T-helper 22 cell (primary cell): ENCODE measurements around the gene LINC01488.

Experiments
- DNase-seq: peaks from one replicate; pipeline ENCODE4 v3.0.0-alpha.2; 2020; ENCODE audit warnings: low read depth

The LINC01488 gene

DNA sequence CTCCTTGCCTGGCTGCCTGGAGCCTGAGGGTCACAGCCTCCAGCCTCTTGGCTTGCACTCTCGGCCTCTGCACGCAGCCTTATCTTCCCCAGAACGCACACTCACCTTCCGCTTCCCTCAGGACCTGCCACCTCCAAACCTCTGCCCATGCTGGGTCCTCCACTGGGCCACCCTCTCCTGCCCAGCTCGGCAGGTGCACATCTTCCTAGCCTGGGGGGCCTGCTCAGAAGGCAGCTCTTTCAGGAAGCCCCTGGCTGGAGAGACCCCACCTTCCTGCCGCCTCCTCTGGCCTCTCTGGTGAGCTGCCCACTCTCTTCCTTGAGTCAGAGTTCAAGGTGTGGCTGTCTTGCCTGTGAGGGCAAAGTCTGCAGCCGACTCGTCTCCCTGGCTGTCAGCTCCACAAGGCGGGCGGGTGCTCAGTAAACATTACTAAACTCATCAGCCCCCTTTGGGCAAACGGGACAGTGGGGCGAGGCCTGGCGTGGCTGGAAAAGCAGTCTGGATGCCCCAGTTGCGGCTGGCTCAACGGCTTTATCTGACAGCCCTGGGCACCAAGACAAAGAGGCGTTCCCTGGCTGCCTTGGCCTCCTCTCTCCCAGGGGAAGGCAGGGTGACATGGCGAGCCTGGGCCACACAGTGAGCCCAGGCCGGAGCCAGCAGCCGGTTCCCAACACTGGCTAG lies 1.7 kb upstream of the LINC01488 start:
- DNase-seq, result no peak

DNA sequence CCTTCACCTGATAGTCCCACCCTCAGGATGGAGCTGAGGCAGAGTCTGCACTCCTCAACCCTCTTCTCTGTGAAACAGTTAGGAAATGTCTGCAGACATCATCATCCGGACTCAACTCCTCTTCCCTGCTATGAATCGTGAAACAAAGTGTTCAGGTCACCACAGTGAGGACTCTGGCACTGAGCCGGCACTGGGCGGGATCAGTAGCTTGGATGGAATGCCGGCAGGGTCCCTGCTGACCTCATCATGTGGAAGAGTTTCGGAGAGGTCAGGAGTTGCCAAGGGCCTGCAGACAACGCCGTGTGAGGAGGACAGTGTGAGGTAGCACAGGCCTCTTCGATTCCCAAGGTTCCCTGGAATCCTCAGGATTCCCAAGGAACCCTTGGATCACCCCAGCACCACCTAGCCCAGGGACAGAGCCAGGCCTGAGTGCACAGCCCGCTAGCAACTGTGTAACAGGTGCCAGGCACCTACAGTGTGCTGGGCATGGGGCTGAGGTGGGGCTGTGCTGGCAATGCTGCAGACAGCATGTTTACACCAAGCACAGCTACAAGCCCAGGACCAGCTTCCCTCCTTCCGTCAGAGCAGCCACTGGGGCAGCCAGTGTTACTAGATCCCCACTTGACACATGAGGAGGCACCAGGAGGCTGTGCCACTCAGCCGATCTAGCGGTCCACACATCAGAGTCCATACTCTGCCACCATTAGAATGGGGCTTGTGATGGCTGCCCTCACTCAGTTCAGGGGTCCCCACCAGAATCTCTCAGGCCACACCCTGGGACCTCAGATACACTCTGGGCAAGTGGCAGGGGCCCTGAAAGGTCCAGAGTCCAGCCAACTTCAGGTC lies 693 bp upstream of the LINC01488 start:
- no peak for DNase-seq

DNA sequence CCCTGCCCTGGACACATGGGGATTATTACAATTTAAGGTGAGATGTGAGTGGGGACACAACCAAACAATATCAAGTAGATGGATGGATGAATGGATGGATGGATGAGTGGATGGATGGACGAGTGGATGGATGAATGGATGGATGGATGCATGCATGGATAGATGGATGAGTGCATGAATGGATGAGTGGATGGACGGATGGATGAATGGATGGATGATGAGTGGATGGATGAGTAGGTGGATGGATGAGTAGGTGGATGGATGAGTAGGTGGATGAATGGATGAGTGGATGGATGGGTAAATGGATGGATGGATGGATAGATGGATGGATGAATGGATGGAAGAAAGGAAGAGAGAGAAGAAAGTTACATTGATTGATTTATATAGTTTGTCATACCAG lies 859 bp downstream of the LINC01488 start:
- no peak for DNase-seq

DNA sequence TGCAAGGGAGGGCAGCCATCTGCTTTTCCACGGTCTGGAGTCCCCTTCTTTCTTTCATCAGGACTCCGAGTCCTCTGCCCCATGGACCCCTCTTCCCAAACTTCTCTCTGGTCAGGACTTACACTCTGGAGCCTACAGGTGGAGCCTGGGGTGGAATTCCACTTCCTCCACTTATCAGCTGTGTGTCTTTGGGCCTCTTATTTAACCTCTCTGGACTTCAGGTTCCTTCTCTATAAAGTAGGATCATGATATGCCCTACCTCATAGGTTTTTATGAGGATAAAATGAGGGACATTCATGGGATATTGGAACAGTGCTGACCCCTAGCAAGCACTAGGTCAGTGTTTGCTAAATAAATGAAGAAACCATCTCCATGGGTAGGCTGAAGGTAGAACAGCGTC lies 1.7 kb downstream of the LINC01488 start:
- DNase-seq, result no peak

DNA sequence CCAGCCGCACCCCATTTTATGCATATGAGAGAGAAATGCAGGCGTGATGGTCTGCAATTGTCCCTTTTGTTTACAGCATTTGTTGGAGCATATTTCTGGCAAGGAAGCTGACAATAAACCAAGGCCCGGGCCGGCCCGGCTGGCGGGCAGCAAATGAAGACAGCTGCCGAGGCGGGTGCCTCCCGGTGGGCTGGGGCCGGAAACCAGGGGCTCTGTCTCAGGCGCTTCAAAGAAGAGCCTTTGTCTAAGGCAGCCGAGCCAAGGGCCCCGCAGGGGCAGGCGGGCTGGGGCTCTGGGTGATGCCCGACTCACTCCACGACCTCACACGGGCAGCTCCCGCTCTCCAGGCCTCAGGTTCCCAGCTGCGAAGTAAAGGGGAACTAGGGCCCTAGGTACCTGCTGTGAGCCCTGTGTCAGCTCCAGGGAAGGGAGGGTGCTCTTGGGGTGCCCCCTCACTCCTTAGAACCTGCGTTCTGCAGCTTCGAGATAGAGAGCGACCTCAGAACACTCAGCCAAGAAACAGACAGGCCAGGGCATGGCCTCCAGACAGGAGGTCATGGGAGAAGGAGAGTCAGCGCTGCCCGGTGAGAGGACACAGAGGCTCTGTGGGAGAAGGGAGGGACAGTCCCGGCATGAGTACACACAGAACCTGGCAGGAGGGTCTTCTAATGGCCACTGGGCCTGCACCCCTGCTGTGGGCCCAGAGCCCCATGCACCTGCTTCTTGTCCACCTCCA lies 2.4 kb downstream of the LINC01488 start:
- DNase-seq, result no peak

DNA sequence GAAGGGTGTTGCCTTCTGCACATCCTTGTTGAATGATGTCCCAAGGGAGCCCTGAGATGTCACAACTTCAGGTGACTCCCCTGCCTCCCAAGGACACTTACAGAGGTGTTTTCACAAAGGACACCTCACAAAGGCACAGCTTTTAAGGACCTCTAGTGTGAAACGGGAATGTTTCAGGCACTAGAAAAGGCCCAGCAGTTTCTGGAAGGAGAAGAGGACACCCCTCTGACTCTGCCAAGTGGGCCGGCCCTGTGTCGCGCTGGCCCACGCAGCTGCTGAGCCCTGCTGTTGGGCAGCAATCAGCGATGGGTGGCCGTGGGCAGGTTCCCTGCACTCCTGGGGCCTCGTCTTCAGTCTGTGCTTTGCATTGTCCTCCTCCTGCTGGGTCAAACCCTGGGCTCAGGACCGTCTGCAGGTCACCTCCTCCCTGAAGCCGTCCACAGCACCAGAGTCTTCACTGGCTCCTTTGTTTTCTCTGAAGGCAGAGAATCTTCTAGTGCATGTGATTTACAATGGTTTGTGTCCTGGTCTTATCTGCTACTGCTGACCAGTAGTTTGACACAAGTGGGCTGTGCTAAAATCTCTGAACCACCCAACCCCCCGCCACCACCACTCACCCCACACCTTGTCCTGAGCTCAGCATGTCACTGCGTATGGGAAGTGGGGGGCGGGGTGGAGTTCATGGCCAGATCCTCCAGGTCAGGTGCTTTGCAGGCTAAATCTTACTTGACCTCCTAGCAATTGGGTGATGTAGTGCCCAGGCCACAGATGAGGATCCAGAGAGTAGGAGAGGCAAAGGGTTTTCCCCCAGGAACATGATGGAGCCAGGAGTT lies 3.2 kb downstream of the LINC01488 start:
- DNase-seq, result no peak

DNA sequence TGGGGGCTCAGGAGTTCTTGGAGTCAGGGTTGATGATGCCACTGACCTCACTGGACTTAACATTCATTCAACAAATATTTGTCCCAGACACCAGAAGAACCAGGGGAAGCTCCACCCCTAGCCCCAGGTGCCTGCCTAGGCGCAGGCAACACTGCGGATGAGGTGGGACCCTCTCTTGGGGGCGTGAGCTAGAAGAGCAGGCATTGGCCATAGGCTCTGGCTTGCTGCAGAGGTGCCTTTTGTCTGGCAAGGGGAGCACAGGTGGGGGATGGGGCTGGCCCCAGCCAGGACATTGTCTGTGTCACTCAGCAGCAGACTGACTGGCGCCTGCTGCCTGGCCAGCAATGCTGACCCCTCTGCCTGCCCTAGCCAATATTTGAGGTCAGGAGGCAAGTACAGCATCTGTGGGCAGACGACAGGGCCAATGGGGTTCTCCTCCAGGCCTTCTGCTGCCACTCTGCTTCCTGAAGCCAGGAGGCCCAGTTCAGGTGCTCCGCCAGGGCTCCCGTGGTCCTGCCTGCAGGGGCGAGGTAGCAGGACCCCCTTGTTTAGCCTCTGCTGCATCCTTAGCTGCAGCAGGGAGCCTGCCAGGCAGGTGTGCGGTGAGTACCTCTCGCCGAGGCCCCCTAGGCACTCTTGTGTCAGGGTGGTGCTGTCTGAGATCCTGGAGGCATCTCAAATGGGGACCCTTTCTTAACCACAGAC lies 4.0 kb downstream of the LINC01488 start:
- DNase-seq, result no peak

DNA sequence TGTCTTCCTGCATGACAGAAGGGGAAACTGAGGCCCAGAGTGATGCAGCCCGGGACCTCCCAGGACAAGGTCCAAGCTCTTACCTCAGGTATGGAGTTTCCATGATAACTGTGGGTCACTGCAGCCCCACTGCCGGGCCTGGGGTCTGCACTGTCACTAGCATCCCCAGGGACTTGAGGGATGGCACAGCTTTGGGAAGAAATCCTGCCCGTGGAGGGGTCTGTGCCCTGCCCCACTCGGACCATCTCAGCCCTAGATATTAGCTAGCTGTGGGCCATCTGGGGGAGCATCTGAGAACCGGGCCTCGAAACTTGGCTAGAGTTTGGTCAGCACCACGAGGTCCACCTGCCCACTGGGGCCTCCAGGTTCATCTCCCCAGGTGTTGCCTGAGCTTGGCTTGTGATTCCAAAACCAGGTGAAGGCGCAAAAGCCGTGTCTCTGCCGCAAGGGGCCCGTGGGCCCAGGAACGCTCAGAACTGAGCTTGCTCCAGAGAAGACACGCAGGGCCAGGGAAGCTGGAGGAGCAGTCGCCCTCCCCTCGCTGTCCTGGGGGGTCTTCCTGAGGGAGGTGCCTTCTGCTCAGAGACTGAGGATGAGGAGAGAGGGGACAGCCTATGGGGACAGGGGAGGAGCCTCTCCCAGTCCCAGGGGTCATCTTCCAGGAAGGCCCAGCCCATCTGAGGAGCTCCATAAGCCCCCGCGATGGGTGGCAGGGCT lies 4.8 kb downstream of the LINC01488 start:
- DNase-seq, result no peak

DNA sequence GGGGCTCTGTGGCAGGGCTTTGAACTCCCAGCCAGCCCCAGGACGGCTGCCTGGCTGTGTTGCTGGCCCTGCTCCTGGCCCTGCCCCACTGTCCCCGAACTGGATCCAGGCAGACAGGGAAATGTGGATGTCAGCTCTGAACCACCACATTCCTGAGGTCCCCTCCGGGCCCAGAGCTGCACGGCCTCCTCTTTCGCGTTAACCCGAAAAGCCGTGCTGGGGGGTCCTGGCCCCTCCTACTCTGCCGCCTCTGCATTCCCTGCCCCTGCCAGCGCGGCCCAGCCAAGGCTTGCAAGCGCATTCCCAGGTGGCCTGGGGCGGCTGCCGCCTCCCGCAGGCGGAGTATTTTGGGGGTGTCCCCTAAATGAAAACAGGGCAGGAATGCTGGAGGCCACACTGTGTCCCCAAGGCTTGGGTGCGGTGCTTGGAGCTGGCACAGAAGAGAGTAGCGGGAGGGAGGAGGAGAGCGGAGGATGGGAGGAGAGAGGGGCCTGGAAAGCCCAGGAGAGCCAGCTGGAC lies 5.4 kb downstream of the LINC01488 start:
- no peak for DNase-seq

DNA sequence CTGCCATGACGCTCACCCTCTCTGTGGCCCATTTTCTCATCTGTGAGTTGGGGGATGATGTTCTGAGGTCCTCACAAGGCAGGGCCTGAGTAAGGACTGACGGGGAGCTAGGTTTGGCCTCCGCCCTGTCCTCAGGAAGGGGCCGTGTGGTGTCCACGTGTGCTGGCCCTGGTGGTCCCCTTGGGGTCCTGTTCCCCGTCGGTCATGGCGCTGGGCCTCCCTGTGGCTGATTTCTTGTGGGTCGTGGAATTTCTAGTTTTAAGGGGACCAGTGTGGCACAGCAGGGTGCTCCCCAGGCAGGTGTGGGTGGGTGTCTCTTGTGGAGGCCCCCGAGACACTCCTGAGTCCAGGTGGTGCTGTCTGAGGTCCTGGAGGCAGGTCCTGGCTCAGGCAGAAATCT lies 5.9 kb downstream of the LINC01488 start:
- DNase-seq, result no peak

DNA sequence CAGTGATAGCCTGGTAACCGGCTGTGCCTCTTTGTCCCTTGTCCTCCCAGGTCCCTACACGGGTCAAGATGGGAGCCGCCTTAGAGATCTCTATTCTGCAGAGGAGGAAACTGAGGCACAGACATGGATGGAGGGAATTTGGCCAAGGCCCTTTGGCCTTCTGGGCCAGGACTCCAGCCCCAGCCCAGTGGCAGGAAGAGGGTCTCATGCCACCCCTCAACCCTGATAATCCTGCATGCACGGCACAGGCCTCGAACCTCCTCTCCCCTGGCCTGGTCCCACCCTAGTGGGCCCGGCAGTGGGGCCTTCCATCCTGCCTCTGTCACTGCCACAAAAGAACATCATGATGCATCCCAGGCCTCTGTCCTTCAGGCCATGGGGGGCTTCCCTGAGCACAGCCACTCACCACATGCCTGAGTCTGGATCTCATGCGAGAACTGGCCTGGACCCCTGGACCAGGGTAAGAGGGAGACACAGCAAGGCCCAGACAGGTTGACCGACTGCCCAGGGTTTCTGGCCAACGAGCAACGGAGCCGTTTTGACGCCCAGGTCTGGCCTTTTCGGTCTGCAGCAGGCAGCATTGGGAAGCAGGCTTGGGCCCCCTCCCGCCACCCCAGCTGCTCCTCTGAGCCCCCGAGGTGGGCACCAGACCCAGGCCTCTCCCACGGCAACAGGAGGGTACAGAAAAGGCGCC lies 6.5 kb downstream of the LINC01488 start:
- DNase-seq, result no peak

DNA sequence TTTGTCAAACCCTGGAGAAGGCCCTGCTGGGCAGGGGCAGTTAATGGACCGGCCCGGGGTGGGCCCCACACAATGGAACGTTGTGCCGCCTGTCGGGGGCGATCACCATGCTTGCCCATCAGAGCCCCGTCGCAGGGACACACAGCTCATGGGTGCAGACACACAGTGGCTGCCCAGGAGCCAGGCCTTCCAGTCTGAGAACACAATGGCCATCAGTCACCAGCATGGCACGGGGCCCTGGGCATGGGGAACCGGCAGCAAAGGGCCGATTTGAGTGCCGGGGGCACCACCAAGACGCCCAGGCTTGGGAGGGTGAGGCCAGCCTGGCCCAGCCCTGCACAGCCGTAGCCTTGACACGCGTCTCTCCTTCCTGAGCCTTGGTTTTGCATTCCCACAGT lies 7.1 kb downstream of the LINC01488 start:
- no peak for DNase-seq

DNA sequence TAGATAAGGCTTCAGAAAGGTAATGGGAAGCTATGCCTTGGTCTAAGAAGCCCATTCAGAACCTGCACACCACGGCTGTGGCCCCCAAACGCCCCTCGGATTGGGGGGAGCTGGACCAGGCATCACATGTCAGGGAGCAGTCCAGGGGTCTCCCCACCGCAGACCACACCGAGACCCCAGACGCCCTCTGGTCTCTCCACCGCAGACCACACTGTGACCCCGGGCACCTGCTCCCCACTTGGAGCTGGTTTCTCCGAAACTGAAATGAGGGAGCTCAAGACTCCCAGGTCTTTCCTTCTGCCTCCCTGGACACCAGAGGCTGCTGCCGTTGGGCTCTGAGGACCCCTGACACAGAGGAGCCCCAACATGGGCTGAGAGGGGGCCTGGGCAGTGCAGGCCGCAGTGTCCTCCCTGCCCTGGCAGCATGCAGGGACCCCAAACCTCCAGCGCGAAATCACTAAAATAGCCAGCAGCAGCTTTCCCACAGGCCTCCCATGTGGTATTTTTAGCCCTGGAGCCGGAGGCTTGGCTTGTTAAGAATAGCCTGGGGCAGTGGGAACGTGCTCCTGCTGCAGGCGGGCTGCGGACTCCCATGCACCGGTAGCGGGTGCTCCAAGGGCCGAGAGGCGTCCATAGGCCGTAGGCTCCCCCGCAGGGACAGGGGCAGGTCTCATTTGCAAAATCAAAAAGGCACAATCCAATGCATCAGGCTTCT lies 7.7 kb downstream of the LINC01488 start:
- no peak for DNase-seq

DNA sequence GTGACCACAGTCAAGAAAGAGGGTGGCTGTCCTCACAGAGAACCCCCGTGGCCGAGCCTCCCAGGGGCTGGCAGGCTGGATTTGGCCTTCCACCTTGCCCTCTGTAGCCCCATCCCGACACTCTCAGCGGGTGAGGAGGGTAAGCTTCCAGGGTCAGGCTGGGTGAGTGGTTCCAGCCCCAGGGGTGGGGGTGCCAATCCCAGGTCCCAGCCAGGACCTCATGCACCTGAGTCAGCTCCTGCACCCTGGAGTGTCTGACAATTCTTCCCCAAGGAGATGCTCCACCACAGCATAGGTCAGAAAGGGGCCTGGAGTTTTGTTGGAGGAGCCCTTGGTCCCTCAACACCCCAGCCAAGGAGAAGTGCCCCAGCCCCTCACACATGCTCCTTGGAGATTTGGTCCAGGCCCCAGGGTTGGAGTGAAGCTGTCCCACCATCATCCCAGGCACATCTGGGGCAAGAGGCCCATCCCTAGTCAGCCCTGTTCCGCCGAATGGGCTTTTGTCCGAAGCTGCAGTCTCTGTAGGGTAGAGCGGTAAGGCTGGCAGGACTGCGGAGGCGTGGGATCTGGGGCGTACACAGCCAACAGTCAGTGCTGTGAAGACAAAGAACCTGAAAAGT lies 8.4 kb downstream of the LINC01488 start:
- no peak for DNase-seq

DNA sequence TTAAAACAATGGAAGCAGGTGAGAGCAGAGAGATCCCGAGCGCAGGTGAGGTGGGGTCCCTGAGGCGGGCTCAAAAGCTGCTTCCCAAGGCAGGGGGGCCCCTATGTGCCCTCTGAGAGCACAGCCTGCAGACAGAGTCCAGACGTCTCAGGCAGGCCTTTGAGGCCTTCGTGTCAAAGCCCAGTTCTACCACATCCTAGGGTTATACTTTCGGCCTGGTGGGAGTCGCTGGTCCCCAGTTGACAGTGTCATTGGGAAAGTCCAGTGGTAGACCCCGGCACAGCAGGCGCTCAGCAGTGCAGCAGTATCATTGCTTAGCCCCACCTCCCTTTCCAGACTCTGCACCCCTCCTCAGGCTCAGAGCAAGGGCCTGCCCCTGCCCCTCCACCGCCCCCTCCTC lies 9.1 kb downstream of the LINC01488 start:
- DNase-seq, result no peak

DNA sequence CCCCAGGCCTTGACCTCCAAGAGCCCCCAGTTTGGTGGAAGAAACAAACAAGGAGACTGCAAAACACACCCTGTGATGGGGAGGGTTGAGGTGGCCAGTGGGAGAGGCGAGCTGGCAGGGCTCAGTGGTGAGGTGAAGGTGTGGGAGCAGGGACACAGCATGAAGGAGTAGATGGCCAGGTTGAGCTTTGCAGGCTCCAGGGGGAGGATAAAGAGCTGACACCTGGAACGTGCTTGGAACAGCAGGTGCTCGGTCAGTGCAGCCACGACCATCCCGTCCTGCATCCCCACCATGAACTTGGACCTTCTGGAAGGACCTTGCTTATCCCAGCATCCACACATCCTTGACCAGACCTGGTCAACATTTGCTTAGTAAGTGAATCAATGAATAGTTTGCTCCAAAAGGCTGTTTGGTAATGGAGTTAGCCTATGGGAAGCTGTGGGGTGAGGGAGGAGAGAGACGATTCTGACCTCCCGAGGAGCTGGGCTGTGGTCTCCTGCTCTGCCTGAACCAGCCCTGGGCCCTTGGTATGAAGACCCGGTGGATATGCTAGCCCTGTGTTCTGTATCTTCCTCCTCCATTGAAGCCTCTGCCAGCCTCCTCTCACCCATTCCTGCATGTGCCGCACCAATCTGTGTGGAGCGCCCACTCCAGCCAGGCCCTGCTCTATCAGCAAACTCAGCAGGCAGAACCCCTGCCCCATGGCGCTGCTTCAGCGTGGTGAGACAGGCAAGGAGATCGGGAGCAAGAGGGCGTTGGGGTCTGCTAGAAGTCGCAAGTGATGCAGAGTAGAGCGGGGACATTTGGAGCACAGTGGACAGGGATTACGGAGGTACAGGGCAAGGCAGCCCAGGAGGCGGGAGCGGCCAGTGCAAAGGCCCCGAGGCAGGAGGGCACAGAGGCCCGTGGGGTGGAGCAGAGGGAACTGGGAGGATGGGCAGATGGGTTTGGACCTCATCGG lies 9.9 kb downstream of the LINC01488 start:
- no peak for DNase-seq

DNA sequence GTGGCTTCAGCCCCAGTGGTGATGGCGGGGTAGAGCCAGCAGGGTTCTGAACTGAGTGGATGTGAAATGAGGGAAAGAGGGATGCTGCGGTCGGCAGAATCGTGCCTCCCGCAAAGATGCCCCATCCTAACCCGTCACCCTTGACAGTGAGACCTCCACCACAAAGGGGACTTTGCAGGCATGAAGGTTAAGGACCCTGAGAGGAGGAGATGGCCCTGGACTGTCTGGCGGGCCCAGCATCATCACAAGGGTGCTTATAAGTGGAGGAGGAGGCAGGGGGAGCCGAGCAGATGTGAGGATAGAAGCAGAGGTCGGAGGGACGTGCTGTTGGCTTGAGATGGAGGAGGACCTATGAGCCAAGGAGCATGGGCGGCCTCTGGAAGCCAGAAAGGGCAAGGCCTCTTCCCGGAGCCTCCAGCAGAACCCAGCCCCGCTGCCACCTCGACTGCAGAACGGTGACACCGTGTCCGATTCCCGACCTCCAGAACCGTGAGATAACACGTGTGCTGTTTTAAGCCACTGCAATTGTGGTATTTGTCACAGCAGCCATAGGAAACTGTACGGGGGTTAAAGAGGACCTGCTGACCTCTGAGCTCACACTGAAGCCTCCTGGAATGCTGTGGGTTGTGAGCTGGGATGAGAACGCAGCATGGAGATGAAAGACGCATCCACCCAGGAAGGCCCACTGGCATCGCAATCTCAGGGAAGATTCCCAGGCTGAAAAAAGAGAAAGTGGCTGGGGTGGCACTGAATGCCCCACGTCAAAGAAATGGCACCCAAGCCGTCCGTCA lies 10.9 kb downstream of the LINC01488 start:
- DNase-seq, result no peak
